CD14-positive monocyte (primary cell): ENCODE results near the gene TRIM69. TPM values are rescaled to one million over a fixed set of nuclear protein-coding genes. Genes with fewer than 3 reads are reported as not detected.

Experiments
- DNase-seq, 3 donors: peaks; one replicate each; pipeline ENCODE4 v3.0.0-alpha.2; 2011 to 2022
- H2AFZ ChIP-seq: 2 replicates; pipeline ENCODE4 v1.6.0; 2012; ENCODE audit warnings: mild to moderate bottlenecking, low read depth, low read length, inconsistent platforms; ENCODE audit not compliant: insufficient read depth, poor library complexity, severe bottlenecking
- H3K27ac ChIP-seq, 2 donors: 1 replicate in 1 of 2; 2 replicates in 1 of 2; pipeline ENCODE4 v1.5.1; 2012 to 2013; ENCODE audit warnings: low read length in 2 of 2, control low read depth in 1 of 2, inconsistent platforms in 1 of 2, low read depth in 1 of 2, mild to moderate bottlenecking in 1 of 2
- H3K27me3 ChIP-seq, 2 donors: one replicate each; pipeline versions ENCODE4 v1.6.0 to v1.6.1; 2011 to 2013; ENCODE audit warnings: low read length in 2 of 2; ENCODE audit not compliant: control insufficient read depth in 2 of 2, insufficient read depth in 2 of 2
- H3K36me3 ChIP-seq, 2 donors: replicated peaks in 1 of 2; 1 replicate in 1 of 2; 2 replicates in 1 of 2; pipeline versions ENCODE4 v1.5.1 to v1.6.1; 2012 to 2013; ENCODE audit warnings: low read length in 2 of 2, control low read depth in 1 of 2, inconsistent platforms in 1 of 2, mild to moderate bottlenecking in 1 of 2; ENCODE audit not compliant: insufficient read depth in 2 of 2, control insufficient read depth in 1 of 2
- H3K4me1 ChIP-seq, 2 donors: 1 replicate in 1 of 2; 2 replicates in 1 of 2; pipeline versions ENCODE4 v1.5.1 to v1.6.1; 2012 to 2013; ENCODE audit warnings: low read length in 2 of 2, control low read depth in 1 of 2, inconsistent platforms in 1 of 2, mild to moderate bottlenecking in 1 of 2, moderate library complexity in 1 of 2; ENCODE audit not compliant: insufficient read depth in 2 of 2, control insufficient read depth in 1 of 2
- H3K4me2 ChIP-seq: replicated peaks from 2 replicates; pipeline ENCODE3; 2012; ENCODE audit warnings: low read length, moderate library complexity, mild to moderate bottlenecking; ENCODE audit not compliant: poor library complexity, severe bottlenecking; ENCODE audit errors: extremely low read depth
- H3K4me3 ChIP-seq, 3 experiments: fragments of 200-600 bp in 1 of 3; sonication (generic) in 1 of 3; replicated peaks in 1 of 3; 1 replicate in 2 of 3; 2 replicates in 1 of 3; pipeline ENCODE4 v1.5.1; 2011 to 2013; ENCODE audit warnings: low read length in 3 of 3, mild to moderate bottlenecking in 3 of 3, control low read depth in 2 of 3, low read depth in 2 of 3, inconsistent platforms in 1 of 3, moderate library complexity in 1 of 3
- H3K79me2 ChIP-seq: 2 replicates; pipeline ENCODE4 v1.6.0; 2012; ENCODE audit warnings: mild to moderate bottlenecking, control low read depth, inconsistent platforms, low read length, moderate library complexity; ENCODE audit not compliant: insufficient read depth
- H3K9ac ChIP-seq: 2 replicates; pipeline ENCODE4 v1.6.0; 2017; ENCODE audit warnings: low read length, mild to moderate bottlenecking; ENCODE audit not compliant: insufficient read depth, poor library complexity, severe bottlenecking
- H3K9me3 ChIP-seq, 2 donors: replicated peaks in 1 of 2; 1 replicate in 1 of 2; 2 replicates in 1 of 2; pipeline versions ENCODE4 v1.5.1 to v1.6.1; 2012 to 2013; ENCODE audit warnings: low read length in 2 of 2, control low read depth in 1 of 2; ENCODE audit not compliant: control insufficient read depth in 1 of 2, insufficient read depth in 1 of 2
- H4K20me1 ChIP-seq: 2 replicates; pipeline ENCODE4 v1.6.0; 2012; ENCODE audit warnings: mild to moderate bottlenecking, low read length, control low read depth, moderate library complexity; ENCODE audit not compliant: insufficient read depth
- H3K27ac Mint-ChIP-seq, 7 donors: one replicate each; pipeline ENCODE4 v1.8.0; 2020; ENCODE audit warnings: mild to moderate bottlenecking in 7 of 7, mixed read lengths in 7 of 7, moderate library complexity in 6 of 7, inconsistent platforms in 2 of 7
- H3K27me3 Mint-ChIP-seq, 3 donors: one replicate each; pipeline ENCODE4 v1.8.0; 2021 to 2022; ENCODE audit warnings: low read depth in 3 of 3, mild to moderate bottlenecking in 3 of 3, mixed read lengths in 3 of 3, moderate library complexity in 3 of 3, inconsistent platforms in 1 of 3
- H3K36me3 Mint-ChIP-seq, 2 donors: one replicate each; pipeline ENCODE4 v1.8.0; 2020; ENCODE audit warnings: mixed read lengths in 2 of 2, inconsistent platforms in 1 of 2, mild to moderate bottlenecking in 1 of 2
- H3K4me1 Mint-ChIP-seq: one replicate; pipeline ENCODE4 v1.8.0; 2020; ENCODE audit warnings: mild to moderate bottlenecking, mixed read lengths
- H3K4me3 Mint-ChIP-seq, 2 donors: one replicate each; pipeline ENCODE4 v1.8.0; 2020; ENCODE audit warnings: mild to moderate bottlenecking in 2 of 2, mixed read lengths in 2 of 2, moderate library complexity in 1 of 2
- H3K9me3 Mint-ChIP-seq, 7 donors: one replicate each; pipeline ENCODE4 v1.8.0; 2020 to 2022; ENCODE audit warnings: mixed read lengths in 7 of 7, mild to moderate bottlenecking in 6 of 7, moderate library complexity in 6 of 7, inconsistent platforms in 2 of 7
- WGBS: methylation state at CpG from one replicate; pipeline ENCODE4 v1.1.5; 2013; ENCODE audit warnings: missing lambda C conversion rate; ENCODE audit not compliant: insufficient coverage; 5-methylcytosine and 5-hydroxymethylcytosine counted together
- intact Hi-C, 2 donors: fragments of 100-400 bp; cut with micrococcal nuclease; formaldehyde crosslinking; loops; one replicate each; pipeline versions ENCODE4 v1.15.0 to v1.15.1; 2023
- polyA plus RNA-seq, 3 donors: library from polyadenylated mRNA; depleted of rRNA in 1 of 3; unstranded in 2 of 3; stranded (reverse) in 1 of 3; fragments of 300-500 nt in 2 of 3; fragments of >200 nt in 1 of 3; fragmentation: Illumina TruSeq in 2 of 3; gene quantifications; 1 replicate in 2 of 3; 2 replicates in 1 of 3; pipeline ENCODE4 v1.2.3, GENCODE V29; 2012 to 2021
- TF ChIP-seq, protein P1 (sequence below): fragments of 200-600 bp; IDR thresholded peaks from one replicate; pipeline ENCODE4 v1.8.0; 2022; ENCODE audit warnings: antibody characterized with exemption, mild to moderate bottlenecking

The TRIM69 gene
- polyA plus RNA-seq, 3 donors = 9.4 to 18.2 (median 15.8) TPM

GRCh38 chr15:44798826-44799225, 62.5 kb downstream of the TRIM69 start:
- H3K9me3 Mint-ChIP-seq = peaks cover 0 to 2% (median 0%) of the 10 kb centered on the region in 7 donors
- H3K36me3 ChIP-seq = no peaks in the 10 kb centered on the region
- H3K4me1 Mint-ChIP-seq = peaks cover 10% of the 10 kb centered on the region
- intact Hi-C loops = no loop called here
- H3K27ac Mint-ChIP-seq = peak overlapping the region in 1 of 7 donors; percentile 48
- H3K9me3 ChIP-seq = no peaks in the 10 kb centered on the region
- no peaks in the 10 kb centered on the region for H3K4me1 ChIP-seq
- H3K4me3 Mint-ChIP-seq = no peak overlapping the region
- TF ChIP-seq, protein P1, sequence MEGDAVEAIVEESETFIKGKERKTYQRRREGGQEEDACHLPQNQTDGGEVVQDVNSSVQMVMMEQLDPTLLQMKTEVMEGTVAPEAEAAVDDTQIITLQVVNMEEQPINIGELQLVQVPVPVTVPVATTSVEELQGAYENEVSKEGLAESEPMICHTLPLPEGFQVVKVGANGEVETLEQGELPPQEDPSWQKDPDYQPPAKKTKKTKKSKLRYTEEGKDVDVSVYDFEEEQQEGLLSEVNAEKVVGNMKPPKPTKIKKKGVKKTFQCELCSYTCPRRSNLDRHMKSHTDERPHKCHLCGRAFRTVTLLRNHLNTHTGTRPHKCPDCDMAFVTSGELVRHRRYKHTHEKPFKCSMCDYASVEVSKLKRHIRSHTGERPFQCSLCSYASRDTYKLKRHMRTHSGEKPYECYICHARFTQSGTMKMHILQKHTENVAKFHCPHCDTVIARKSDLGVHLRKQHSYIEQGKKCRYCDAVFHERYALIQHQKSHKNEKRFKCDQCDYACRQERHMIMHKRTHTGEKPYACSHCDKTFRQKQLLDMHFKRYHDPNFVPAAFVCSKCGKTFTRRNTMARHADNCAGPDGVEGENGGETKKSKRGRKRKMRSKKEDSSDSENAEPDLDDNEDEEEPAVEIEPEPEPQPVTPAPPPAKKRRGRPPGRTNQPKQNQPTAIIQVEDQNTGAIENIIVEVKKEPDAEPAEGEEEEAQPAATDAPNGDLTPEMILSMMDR = no peak
- H2AFZ ChIP-seq = no peak overlapping the region
- no peaks in the 10 kb centered on the region for H3K27me3 ChIP-seq
- no peaks in the 10 kb centered on the region for H3K27me3 Mint-ChIP-seq
- no peaks in the 10 kb centered on the region for H3K79me2 ChIP-seq
- no peaks in the 10 kb centered on the region for H3K36me3 Mint-ChIP-seq
- no peak overlapping the region for H3K9ac ChIP-seq
- H3K27ac ChIP-seq = no peak overlapping the region
- no peaks in the 10 kb centered on the region for H4K20me1 ChIP-seq
- DNase-seq = no peak
- no peak overlapping the region for H3K4me2 ChIP-seq
- no CpG with 5 or more reads among the region's 3 CpGs for WGBS
- H3K4me3 ChIP-seq = no peak overlapping the region

- DNase-seq = no peak
- no peak overlapping the region for H3K4me2 ChIP-seq
- H3K27me3 ChIP-seq = no peaks in the 10 kb centered on the region
- Mint-ChIP-seq H3K27ac (no peak overlapping the region), H3K9me3 (peaks cover 0 to 2% (median 0%) of the 10 kb centered on the region in 7 donors), H3K4me1 (peaks cover 10% of the 10 kb centered on the region), H3K36me3 (no peaks in the 10 kb centered on the region), H3K4me3 (no peak overlapping the region), H3K27me3 (no peaks in the 10 kb centered on the region)
- H3K36me3 ChIP-seq = no peaks in the 10 kb centered on the region
- intact Hi-C loops = no loop called here
- no peaks in the 10 kb centered on the region for H3K79me2 ChIP-seq
- no peak overlapping the region for H3K27ac ChIP-seq
- H3K9ac ChIP-seq = no peak overlapping the region
- H2AFZ ChIP-seq = no peak overlapping the region
- TF ChIP-seq, protein P1 = no peak
- no peaks in the 10 kb centered on the region for H3K9me3 ChIP-seq
- WGBS = 100% methylated on average over 2 of the region's 5 CpGs
- H3K4me1 ChIP-seq = no peaks in the 10 kb centered on the region
- H3K4me3 ChIP-seq = no peak overlapping the region
- no peaks in the 10 kb centered on the region for H4K20me1 ChIP-seq
Measured at GRCh38 chr15:44801364-44801763, 65.0 kb downstream of the TRIM69 start.
